AML-193 (cell line): ENCODE results near the gene RTCA.
"Not testable (repeated sequence)": the region's sequence is repeated elsewhere in the genome, so short reads cannot be mapped to it uniquely, and the experiment has no call there.

ENCODE experiments used
- DNase-seq, 2 experiments: peaks; one replicate each; lab custom pipeline; 2025; lab: John Stamatoyannopoulos, UW

RTCA gene

GRCh38 chr1:100261686-100262085 is 4.3 kb upstream of the RTCA start:
- DNase-seq, result no peak

DNA sequence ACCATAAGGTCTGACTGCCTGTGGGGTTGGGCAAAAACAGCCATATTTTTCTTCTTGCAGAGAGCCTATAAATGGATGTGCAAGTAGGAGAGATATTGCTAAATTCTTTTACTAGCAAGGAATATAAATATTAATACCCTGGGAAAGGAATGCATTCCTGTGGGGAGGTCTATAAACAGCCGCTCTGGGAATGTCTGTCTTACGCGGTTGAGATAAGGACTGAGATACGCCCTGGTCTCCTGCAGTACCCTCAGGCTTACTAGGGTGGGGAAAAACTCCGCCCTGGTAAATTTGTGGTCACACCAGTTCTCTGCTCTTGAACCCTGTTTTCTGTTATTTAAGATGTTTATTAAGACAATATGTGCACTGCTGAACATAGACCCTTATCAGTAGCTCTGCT is 1.9 kb upstream of the RTCA start:
- not testable (repeated sequence) for DNase-seq

GRCh38 chr1:100265562-100265930 is 470 bp upstream of the RTCA start:
- DNase-seq, result peak; percentile 57 to 71

- DNase-seq, result peak in 1 of 2 experiments; percentile 10
These were observed 725 bp downstream of the RTCA start for GRCh38 chr1:100266741-100267140.

DNA sequence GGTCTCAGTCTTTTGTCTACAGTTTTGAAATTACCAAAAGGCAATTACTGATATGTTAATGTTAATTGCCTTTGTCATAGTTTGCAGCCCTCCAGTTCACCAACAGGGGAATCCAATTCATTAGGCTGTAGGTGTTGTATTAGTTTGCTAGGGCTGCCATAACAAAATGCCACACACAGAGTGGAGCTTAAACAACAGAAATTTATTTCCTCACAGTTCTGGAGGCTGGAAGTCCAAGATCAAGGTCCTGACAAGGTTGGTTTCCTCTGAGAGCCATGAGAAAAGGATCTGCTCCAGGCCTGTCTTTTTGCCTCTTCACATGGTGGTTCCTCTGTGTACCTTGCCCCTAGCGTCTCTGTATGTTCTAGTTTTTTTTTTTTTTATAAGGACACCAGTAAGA is 1.3 kb downstream of the RTCA start:
- no peak for DNase-seq

DNA sequence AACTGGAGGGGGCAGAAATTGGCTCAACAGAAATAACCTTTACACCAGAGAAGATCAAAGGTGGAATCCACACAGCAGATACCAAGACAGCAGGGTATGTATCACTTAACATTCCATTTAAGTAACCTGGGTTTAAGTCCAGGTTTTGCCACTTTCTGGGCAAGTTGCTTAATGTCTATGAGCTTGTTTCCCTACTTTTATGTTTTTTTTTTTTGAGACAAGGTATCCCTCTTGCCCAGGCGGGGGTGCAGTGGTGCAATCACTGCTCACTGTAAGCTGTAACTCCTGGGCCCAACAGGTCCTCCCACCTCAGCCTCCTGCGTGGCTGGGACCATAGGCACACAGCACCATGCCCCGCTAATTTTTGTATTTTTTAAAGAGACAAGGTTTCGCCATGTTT is 2.2 kb downstream of the RTCA start:
- DNase-seq, result no peak

DNA sequence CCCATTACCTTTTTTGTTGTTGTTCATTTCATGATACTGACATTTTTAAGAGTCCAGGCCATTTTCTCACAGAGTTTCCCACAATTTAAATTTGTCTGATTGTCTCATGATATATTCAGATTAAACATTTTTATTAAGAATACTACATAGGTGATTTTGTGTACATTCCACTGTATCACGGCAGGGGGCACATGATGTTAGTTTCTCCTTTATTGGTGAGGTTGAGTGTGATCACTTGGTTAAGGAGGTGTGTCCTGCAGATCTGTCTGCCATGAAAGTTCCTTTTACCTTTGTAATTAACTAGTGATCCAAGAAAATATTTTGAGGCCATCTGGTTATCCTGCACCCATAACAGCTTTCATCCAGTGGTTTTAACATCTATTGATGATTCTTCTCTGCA is 11.8 kb downstream of the RTCA start:
- DNase-seq, result no peak

- DNase-seq, result no peak
These were observed 13.4 kb downstream of the RTCA start for GRCh38 chr1:100279358-100279923.

- DNase-seq, result no peak
These were observed 14.1 kb downstream of the RTCA start for GRCh38 chr1:100279954-100280682.

DNA sequence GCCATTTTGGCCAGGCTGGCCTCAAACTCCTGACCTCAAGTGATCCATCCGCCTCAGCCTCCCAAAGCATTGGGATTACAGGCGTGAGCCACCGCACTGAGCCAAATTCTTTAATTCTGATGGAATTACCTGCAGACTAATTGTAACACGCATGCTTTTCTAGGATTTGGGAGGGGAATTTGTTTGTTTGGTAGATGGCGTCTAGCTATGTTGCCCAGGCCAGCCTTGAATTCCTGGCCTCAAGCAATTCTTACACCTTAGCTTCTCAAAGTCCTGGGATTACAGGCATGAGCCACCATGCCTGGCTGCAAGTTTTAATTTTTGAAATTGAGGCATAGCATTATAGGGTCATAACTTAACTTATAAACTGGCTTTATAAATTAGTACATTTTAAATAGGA is 18.6 kb downstream of the RTCA start:
- DNase-seq, result no peak

- DNase-seq, result no peak
These were observed 21.1 kb downstream of the RTCA start for GRCh38 chr1:100287162-100287561.

DNA sequence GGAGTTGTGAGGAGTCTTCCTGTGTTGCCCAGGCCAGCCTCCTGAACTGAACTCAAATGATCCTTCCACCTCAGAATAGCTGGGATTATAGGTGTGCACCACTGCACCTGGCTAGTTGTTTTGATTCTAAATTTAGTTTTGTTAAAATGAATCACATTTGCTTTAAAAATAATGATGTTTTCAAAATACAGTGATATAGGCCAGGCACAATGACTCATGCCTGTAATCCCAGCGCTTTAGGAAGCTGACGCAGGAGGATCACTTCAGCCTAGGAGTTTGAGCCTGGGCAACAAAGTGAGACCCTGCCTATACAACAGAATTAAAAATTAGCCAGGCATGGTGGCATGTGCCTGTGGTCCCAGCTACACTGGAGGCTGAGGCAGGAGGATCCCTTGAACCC is 24.3 kb downstream of the RTCA start:
- DNase-seq, result no peak

DNA sequence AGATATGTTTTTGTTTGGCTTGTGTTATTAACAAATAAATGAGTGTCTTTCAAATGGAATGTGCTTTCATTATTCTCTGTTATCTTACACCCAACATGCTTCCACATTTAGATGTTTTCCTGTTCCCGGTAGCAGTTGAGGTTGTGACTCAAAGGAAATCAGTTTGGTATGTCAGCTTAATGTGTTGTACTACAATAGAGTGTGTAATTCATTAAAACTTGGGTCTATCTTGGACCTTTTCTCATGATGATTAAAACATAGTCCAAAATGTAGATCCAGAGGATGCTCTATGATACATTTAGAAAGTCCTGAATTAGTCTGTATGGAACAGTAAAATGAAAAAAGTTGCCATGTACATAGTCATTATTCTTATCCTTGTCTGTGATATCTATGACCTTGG is 26.7 kb downstream of the RTCA start:
- DNase-seq, result no peak

DNA sequence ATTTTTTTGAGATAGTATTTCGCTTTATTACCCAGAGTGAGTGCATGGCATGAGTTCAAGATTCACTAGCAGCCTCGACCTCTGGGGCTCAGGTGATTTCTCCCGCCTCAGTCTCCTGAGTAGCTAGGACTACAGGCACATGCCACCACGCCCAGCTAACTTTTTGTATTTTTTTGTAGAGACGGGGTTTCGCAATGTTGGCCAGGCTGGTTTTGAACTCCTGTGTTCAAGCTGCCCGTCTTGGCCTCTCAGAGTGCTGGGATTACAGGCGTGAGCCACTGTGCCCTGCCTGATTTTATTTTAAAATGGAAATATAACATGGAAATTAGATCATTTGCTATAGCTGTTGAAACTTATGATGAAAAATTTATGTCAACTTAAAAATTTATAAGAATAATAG is 30.1 kb downstream of the RTCA start:
- DNase-seq, result no peak

DNA sequence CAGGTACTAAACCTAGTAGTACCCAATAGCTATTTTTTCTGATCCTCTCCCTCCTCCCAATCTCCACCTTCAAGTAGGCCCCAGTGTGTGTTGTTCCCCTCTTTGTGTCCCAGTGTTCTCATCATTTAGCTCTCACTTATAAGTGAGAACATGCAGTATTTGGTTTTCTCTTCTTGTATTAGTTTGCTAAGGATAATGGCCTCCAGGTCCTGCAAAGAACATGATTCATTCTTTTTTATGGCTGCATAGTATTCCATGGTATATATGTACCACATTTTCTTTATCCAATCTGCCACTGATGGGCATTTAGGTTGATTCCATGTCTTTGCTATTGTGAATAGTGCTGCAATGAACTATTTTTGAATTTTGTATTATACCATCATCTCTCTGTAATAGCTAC is 31.0 kb downstream of the RTCA start:
- DNase-seq, result not testable (repeated sequence)

DNA sequence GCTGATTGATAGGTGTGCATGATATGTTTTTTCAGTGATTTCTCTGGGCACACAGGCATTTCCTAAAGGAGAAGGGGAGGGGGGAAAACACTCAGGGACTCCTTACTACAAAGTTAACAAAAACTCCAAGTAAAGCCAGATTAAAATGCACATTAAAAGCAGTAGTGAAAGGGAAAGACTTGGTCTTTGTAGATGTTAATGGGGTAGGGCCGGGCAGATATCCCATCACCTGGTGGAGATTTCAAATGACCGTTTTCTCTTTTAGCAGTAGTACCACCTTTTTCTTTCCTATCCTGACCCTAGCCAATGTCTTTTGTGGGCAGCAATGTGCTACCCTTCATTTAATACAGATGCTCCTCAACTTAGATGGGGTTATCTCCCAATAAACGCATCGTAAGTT is 32.5 kb downstream of the RTCA start:
- no peak for DNase-seq

- DNase-seq, result no peak
These were observed 33.7 kb downstream of the RTCA start for GRCh38 chr1:100299521-100300222.

GRCh38 chr1:100300691-100301090 is 34.7 kb downstream of the RTCA start:
- DNase-seq, result no peak

DNA sequence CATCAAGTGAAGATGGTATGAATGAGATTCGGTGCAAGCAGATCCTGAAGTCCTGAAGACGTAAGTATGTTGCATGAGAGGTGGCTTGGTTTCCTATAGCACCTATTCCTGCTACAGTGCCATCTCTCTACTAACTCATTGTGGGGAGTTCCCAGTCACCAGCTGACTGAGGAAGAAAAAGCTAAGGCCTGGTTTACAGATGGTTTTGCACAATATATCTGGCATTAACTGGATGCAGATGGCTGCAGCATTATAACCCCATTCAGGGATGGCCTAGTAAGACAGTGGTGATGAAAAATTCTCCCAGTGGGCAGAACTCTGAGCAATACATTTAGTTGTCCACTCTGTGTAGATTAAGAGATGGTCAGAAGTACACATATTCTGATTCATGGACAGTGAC is 36.7 kb downstream of the RTCA start:
- DNase-seq, result no peak

- no peak for DNase-seq
These were observed 38.2 kb downstream of the RTCA start for GRCh38 chr1:100304227-100304626.

GRCh38 chr1:100304921-100305320 is 38.9 kb downstream of the RTCA start:
- DNase-seq, result no peak

DNA sequence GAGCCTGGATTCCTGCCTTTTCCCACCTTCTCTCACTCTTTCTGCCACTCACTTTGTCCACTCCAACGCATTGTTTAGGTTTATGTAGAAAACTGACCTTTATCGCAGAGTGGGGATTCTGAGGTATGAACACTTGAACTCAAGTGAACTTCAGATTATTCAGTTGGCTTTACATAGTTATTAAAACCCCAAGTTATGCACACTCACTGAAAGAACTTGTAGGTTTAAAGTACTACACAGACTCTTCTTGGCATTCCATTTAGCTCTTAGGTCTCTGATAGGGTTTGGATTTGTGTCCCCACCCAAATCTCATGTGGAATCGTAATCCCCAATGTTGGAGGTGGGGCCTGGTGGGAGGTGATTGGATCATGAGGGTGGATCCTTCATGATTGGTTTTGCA is 39.9 kb downstream of the RTCA start:
- no peak for DNase-seq

DNA sequence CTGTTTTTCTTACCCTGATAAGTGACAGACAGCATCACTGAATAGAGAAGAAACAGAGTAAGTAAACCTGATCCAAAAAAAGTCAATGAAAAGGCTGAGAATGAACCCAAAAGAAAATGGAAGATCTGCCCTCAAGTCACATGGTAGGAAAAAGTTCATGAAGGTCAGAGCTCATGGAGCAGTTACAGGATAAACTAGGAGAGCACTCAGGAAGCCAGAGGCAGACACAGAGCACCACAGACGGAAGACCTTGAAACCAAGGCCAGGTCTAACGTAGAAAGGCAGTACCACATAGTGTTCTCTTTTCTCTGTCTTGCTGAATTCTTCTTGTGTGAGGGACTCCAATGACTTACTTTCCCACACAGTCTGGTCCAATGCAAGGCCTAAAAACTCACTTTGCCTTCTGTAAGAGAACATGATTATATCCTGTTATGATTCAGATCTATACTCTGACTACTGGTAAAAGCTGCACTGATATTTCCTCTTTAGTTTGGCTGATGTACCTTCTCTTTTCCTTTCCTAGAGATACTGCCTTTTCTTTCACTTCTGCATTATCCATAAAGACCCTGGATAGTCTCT is 40.8 kb downstream of the RTCA start:
- no peak for DNase-seq
